Mesodermal cell (in vitro differentiated cells): ENCODE measurements around the gene TMEM51.
A peak's percentile ranks its signal among the peaks of the same experiment; 100 is the strongest.

Experiments used
- H3K27ac ChIP-seq: 2 replicates; pipeline ENCODE4 v1.7.0; 2013; ENCODE audit warnings: mild to moderate bottlenecking, low read depth, low read length, moderate library complexity; ENCODE audit not compliant: severe bottlenecking
- H3K36me3 ChIP-seq: 2 replicates; pipeline ENCODE4 v1.7.1; 2013; ENCODE audit warnings: mild to moderate bottlenecking, low read length, moderate library complexity; ENCODE audit not compliant: control insufficient read depth, insufficient read depth
- H3K4me1 ChIP-seq: one replicate; pipeline ENCODE4 v1.7.1; 2013; ENCODE audit warnings: mild to moderate bottlenecking, low read length; ENCODE audit not compliant: insufficient read depth, control insufficient read depth, poor library complexity, severe bottlenecking
- H3K4me3 ChIP-seq: 2 replicates; pipeline ENCODE4 v1.7.0; 2013; ENCODE audit warnings: low read length, control low read depth, mild to moderate bottlenecking; ENCODE audit not compliant: insufficient read depth, poor library complexity, severe bottlenecking; ENCODE audit errors: extremely low read depth
- H3K9me3 ChIP-seq: 2 replicates; pipeline ENCODE4 v1.7.1; 2013; ENCODE audit warnings: mild to moderate bottlenecking, low read length, moderate library complexity; ENCODE audit not compliant: control insufficient read depth
- WGBS, 2 experiments: methylation state at CpG; one replicate each; pipeline ENCODE4 v1.1.5; 2013; ENCODE audit warnings: missing lambda C conversion rate in 2 of 2; ENCODE audit not compliant: insufficient coverage in 2 of 2; 5-methylcytosine and 5-hydroxymethylcytosine counted together

TMEM51 gene

DNA sequence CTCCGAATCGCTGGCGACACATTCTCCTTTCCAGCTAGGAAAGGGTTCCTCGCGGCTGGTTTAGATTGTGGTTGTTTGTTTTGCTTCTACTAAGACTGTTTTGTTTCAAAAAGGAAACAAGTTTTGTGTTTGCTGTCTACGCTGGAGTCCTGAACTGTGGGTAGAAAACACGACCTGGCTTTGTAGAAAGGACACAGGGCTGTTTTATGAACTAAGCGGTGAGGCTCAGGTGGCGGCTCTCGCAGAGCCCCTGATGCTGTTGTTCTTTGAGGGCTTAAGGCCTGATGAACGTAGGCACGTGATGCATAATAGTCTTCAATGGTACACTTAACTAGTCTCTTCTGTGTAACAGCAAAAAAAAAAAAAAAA, 66.5 kb downstream of the TMEM51 start:
- 93 to 96% methylated on average over 5 to 7 of the region's 12 CpGs for WGBS, 2 experiments
- Histone ChIP-seq H3K4me3 (no peak overlapping the region), H3K4me1 (peaks cover 4% of the 10 kb centered on the region), H3K27ac (no peak overlapping the region), H3K9me3 (no peaks in the 10 kb centered on the region), H3K36me3 (peaks cover 50% of the 10 kb centered on the region)

DNA sequence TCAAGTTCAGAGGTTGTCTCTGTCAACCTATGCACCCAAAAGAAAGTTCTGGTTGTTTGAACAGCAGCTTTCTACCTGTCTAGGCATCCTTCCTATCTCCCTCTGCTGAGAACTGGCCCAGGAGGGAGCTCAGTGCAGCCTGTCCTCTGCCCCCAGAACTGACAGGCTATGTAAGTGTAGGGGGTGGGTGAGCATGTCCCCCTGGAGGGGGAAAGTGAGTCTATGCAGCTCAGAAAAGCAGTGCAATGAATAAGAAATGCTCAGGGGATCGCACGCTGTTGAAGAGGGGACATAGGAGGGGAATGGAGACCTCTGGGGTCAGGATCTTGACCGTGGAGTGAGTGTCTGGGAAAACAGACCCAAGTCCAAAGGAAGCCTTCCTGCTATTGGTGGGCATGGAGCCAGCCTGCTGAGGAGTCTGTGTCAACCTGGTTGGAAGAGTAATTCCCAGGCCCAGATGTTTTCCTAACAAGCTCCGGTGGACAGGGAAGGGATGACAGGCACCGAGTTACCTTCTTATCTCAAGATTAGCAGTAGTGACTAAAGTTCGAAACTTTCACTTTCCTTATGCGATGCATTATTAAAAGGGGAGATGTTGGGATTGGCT, 67.4 kb downstream of the TMEM51 start:
- WGBS, 2 experiments, result 94 to 96% methylated on average over 7 of the region's 7 CpGs
- Histone ChIP-seq H3K4me3 (no peak overlapping the region), H3K4me1 (no peaks in the 10 kb centered on the region), H3K27ac (no peak overlapping the region), H3K9me3 (no peaks in the 10 kb centered on the region), H3K36me3 (peaks cover 40% of the 10 kb centered on the region)

DNA sequence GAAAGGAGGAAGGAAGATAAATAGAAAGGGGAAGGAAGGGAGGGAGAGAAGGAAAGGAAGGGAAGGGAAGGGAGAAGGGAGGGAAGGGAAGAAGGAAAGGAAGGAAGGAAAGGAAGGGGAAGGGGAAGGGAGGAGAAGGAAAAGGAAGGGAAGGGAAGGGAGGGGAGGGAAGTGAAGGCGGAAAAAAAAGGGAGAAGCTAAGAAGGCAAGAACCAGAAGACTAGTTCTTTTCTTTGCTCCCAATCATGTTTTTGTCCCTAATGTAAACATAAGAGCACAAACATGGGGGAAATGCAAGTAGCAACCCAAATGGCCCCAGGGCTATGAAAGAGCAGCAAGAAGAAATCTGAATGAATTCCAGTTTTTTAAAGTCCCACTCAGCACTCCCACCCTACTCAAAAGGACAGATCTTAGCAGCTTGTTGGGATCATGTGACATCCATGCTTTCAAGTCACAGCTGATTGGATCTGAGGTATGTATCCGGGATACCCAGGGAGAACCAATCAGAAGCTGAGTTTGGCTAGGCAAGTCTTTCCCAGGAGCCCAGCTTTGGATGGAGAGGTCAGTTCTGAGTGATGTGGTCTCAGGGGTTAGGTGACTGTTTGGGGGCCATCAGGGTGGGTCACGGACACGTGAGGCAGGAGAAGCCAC, 69.2 kb downstream of the TMEM51 start:
- Histone ChIP-seq H3K36me3 (peaks cover 33% of the 10 kb centered on the region), H3K4me3 (no peak overlapping the region), H3K4me1 (no peaks in the 10 kb centered on the region), H3K9me3 (no peaks in the 10 kb centered on the region), H3K27ac (no peak overlapping the region)
- 85 to 100% methylated on average over 3 to 4 of the region's 4 CpGs for WGBS, 2 experiments

DNA sequence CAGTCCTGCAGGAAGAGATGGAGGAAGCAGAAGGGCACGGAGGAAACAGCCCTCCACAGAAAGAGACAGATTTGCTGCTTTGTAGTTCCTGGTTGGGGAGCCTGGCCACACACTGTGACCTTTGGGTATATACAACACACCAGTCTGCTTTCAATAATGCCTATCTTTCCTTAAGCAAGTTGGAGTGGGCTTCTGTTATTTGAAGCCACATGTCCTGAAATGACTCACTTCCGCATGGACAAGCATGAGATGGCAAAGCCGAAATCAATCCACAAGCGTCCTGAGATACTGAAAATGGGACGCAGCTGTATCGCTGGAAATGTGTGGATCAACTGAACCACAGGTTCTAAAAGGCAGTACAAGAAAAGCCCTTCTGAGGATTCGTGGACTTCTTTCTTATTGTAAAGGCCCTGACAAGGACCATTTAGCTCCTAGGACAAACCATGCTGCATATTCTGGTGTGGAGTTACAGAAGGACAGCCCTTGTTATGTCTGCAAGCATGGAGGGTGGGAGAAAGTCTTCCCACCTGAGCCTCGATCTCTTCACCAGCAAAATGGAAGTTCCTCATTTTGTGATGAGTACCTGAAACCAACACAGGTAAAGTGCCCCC, 70.8 kb downstream of the TMEM51 start:
- Histone ChIP-seq H3K36me3 (peaks cover 27% of the 10 kb centered on the region), H3K27ac (peak overlapping the region; percentile 23), H3K9me3 (no peaks in the 10 kb centered on the region), H3K4me1 (no peaks in the 10 kb centered on the region), H3K4me3 (no peak overlapping the region)
- WGBS, 2 experiments, result 93 to 100% methylated on average over 6 to 8 of the region's 8 CpGs

DNA sequence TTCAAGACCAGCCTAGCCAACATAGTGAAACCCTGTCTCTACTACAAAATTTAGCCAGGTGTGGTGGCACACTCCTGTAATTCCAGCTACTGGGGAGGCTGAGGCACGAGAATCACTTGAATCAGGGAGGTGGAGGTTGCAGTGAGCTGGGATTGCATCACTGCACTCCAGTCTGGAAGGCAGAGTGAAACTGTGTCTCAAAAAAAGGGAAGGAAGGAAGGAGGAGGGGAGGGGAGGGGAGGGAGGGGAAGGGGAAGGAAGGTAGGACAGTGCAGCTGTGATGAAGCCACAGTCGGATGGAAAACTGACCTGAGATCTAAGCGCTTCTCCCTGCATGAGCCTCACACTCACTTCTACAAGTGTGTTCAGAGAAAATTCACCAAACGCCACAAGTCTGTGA, 71.4 kb downstream of the TMEM51 start:
- Histone ChIP-seq H3K36me3 (peaks cover 21% of the 10 kb centered on the region), H3K4me3 (no peak overlapping the region), H3K27ac (no peak overlapping the region), H3K4me1 (no peaks in the 10 kb centered on the region), H3K9me3 (no peaks in the 10 kb centered on the region)
- 95 to 98% methylated on average over 2 to 4 of the region's 4 CpGs for WGBS, 2 experiments

DNA sequence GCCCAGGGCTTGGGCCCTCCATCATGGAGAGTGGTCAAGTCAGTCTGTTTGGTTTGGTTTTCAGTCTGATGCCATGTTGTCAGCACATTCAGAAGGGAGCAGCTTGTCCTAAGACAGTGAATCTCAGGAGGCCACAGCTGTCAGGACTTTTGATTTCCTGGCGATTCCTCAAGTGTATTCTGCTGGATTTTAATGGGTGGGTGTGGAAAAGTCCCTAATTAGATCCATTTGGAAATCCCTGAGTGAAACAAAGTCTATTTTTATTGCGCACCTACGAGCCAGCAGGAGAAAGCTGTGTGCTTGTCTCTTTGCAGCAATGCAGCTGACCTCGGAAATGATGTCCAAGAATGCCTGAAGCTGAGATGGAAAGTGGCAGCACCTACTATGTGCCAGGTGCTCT, 71.9 kb downstream of the TMEM51 start:
- peaks cover 18% of the 10 kb centered on the region for H3K36me3 ChIP-seq
- no peak overlapping the region for H3K27ac ChIP-seq
- H3K9me3 ChIP-seq, result no peaks in the 10 kb centered on the region
- no peaks in the 10 kb centered on the region for H3K4me1 ChIP-seq
- H3K4me3 ChIP-seq, result no peak overlapping the region
- 94 to 97% methylated on average over 3 to 4 of the region's 4 CpGs for WGBS, 2 experiments

DNA sequence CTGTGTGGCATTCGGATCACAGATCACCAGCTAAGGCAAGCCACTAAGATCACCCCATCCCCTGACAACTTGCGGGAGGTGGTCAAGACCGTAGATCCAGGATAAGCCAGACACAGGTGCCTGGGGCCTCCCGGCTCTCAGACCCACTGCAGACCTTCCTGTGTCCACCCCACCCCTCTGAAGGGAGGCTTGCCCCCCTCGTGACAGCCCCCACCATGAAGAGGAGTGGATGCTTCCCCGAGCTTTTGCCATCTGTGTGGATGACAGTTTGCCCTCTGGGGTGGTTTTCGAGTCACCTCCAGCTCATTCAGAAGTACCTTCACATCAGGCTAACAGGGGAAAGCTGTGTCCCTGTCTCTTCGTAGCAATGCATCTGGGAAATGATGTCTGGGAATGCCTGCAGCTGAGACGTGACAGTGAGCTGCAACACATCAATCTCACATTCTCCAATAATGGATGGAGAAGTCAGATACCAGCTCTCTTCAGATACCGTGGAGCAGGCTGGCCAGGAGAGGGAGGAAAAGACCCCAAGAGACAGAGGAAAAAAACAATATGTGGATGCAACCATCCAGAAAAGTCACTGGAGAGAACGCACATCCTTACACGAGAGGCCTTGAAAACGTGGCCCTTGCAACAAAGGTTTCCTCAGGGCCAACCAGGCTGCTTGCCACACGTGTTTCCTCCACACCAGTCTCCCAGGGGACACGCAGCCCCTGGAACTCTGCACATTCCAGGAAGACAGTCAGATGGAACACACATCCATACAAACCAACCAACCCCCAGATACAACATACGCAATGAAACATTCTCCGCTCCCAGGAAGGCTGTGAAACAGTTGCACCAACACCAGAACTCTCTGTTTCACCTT, 73.1 kb downstream of the TMEM51 start:
- H3K9me3 ChIP-seq, result no peaks in the 10 kb centered on the region
- WGBS, 2 experiments, result 86 to 94% methylated on average over 5 to 10 of the region's 17 CpGs
- H3K4me1 ChIP-seq, result no peaks in the 10 kb centered on the region
- H3K4me3 ChIP-seq, result no peak overlapping the region
- H3K27ac ChIP-seq, result peak overlapping the region; percentile 51
- peaks cover 8% of the 10 kb centered on the region for H3K36me3 ChIP-seq

DNA sequence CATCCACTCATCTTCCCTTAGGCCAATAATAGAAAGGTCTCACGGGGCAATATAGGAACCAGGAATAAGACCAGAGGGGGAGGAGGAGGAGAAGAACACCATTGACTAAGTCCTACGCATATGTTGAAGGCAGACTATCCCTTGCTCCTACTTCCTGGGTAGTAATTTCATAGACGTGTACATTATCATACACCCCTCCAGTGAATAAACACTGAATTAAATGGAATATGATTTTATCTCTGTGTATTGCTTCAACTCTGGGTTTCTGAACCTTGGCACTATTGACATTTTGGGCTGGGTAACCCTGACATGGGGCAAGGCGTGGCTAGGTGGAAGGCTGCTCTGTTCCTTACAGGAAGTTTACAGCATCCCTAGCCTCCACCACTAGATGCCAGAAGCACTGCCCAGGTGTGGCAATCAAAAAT, 76.2 kb downstream of the TMEM51 start:
- no peaks in the 10 kb centered on the region for H3K4me1 ChIP-seq
- no peaks in the 10 kb centered on the region for H3K9me3 ChIP-seq
- no peak overlapping the region for H3K4me3 ChIP-seq
- WGBS, 2 experiments, result 33 to 50% methylated on average over 1 of the region's 4 CpGs
- no peaks in the 10 kb centered on the region for H3K36me3 ChIP-seq
- no peak overlapping the region for H3K27ac ChIP-seq

DNA sequence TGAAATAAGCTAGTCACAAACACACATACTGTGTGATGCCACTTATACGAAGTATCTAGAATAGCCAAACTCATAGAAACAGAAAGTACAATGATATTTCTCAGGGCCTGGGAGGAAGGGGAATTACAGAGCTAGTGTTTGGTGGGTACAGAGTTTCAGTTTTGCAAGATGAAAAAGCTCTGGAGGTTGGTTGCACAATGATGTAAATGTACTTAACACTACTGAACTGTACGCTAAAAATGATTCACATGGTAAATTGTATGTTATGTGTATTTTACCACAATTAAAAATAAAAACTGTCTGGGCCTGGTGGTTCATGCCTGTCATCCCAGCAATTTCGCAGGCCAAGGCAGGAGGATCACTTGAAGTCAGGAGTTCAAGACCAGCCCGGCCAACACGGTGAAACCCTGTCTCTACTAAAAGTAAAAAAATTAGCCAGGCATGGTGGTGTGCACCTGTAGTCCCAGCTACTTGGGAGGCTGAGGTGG, 78.2 kb downstream of the TMEM51 start:
- Histone ChIP-seq H3K4me1 (no peaks in the 10 kb centered on the region), H3K27ac (no peak overlapping the region), H3K9me3 (no peaks in the 10 kb centered on the region), H3K36me3 (no peaks in the 10 kb centered on the region), H3K4me3 (no peak overlapping the region)
- WGBS, 2 experiments, result 57 to 86% methylated on average over 1 to 2 of the region's 5 CpGs

DNA sequence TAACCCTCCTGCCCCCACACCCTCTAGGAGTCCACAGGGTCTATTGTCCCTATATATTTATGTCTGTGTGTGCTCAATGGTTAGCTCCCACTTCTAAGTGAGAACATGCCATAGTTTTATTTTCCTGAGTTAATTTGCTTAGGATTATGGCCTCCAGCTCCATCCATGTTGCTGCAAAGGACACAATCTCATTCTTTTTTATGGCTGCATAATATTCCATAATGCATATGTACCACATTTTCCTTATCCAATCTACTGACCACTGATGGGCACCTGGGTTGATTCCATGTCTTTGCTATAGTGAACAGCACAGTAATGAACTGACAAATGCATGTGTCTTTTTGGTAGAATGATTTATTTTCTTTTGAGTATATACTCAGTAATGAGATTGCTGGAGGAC, 80.1 kb downstream of the TMEM51 start:
- H3K36me3 ChIP-seq, result no peaks in the 10 kb centered on the region
- no peak overlapping the region for H3K27ac ChIP-seq
- no peaks in the 10 kb centered on the region for H3K9me3 ChIP-seq

More for the DNA sequence above, 80.1 kb downstream of the TMEM51 start:
- no peak overlapping the region for H3K4me3 ChIP-seq
- no peaks in the 10 kb centered on the region for H3K4me1 ChIP-seq
